Measurements from ENCODE around the gene RFTN1.

GRCh38 chr3:16350597-16351318, 162.7 kb downstream of the RFTN1 start:
- no peak for TF ChIP-seq EZH2 (IDR thresholded peaks at IDR 0.05)
- TF ChIP-seq CTCF (IDR thresholded peaks at IDR 0.05) = no peak
